GM23248 (cell line): ENCODE measurements around the gene NFILZ.

Experiments
- EZH2 ChIP-seq: fragments of 200-600 bp; sonication (generic); IDR thresholded peaks from 2 replicates; pipeline ENCODE4 v1.6.1; 2018; ENCODE audit warnings: antibody characterized with exemption, mild to moderate bottlenecking; ENCODE audit not compliant: insufficient read depth, poor library complexity, severe bottlenecking
- EZH2phosphoT487 ChIP-seq: fragments of 200-600 bp; sonication (generic); IDR thresholded peaks from 2 replicates; pipeline ENCODE4 v1.6.1; 2018; ENCODE audit warnings: antibody characterized with exemption, moderate library complexity, mild to moderate bottlenecking, low read depth; ENCODE audit not compliant: insufficient read depth

GRCh38 chr19:8659905-8660304 lies 29.5 kb downstream of the NFILZ start:
- no peak for TF ChIP-seq EZH2
- no peak for TF ChIP-seq EZH2phosphoT487
